Thyroid gland (tissue), 4 donors: ENCODE measurements around the gene COPZ2. TPM values are rescaled to one million over a fixed set of nuclear protein-coding genes. Genes with fewer than 3 reads are reported as not detected.
A peak's percentile ranks its signal among the peaks of the same experiment; 100 is the strongest.

Experiments
- DNase-seq, 2 donors: peaks; one replicate each; pipeline ENCODE4 v3.0.0-alpha.2; 2019
- H3K27ac ChIP-seq, 3 donors: fragments of 200-600 bp; sonication (generic); 1 replicate in 2 of 3; 2 replicates in 1 of 3; pipeline ENCODE4 v1.5.1; 2016 to 2019; ENCODE audit warnings: mild to moderate bottlenecking in 1 of 3, moderate library complexity in 1 of 3
- H3K27me3 ChIP-seq: fragments of 200-600 bp; sonication (generic); one replicate; pipeline ENCODE4 v1.5.1; 2019
- H3K36me3 ChIP-seq, 2 donors: fragments of 200-600 bp; sonication (generic); one replicate each; pipeline ENCODE4 v1.5.1; 2016 to 2019
- H3K4me1 ChIP-seq, 2 donors: fragments of 200-600 bp; sonication (generic); one replicate each; pipeline ENCODE4 v1.5.1; 2017 to 2019
- H3K4me3 ChIP-seq, 3 donors: fragments of 200-600 bp; sonication (generic); replicated peaks in 1 of 3; 1 replicate in 2 of 3; 2 replicates in 1 of 3; pipeline ENCODE4 v1.5.1; 2016; ENCODE audit warnings: mild to moderate bottlenecking in 1 of 3
- H3K9me3 ChIP-seq: fragments of 200-600 bp; sonication (generic); one replicate; pipeline ENCODE4 v1.5.1; 2017
- CTCF ChIP-seq, 6 experiments: fragments of 200-600 bp in 3 of 6; fragments of 450-650 bp in 3 of 6; sonication (generic) in 3 of 6; IDR thresholded peaks; one replicate each; pipeline ENCODE4 v1.5.1; 2016 to 2019; ENCODE audit warnings: antibody characterized with exemption in 6 of 6, mild to moderate bottlenecking in 2 of 6, inconsistent platforms in 1 of 6, moderate library complexity in 1 of 6
- POLR2A ChIP-seq, 2 donors: fragments of 450-650 bp; IDR thresholded peaks; one replicate each; pipeline ENCODE4 v1.6.1; 2017; ENCODE audit warnings: antibody characterized with exemption in 2 of 2, mild to moderate bottlenecking in 2 of 2, moderate library complexity in 1 of 2
- WGBS, 2 donors: methylation state at CpG; one replicate each; pipeline ENCODE4 v1.1.5; 2017; 5-methylcytosine and 5-hydroxymethylcytosine counted together
- intact Hi-C: fragments of 100-400 bp; cut with DNase I; formaldehyde crosslinking; loops from one replicate; pipeline ENCODE4 v1.15.1; 2023
- total RNA-seq, 4 donors: library from RNA; depleted of rRNA; stranded (reverse); fragments of >200 nt; gene quantifications; one replicate each; pipeline ENCODE4 v1.2.3, GENCODE V29; 2016

COPZ2 gene
- total RNA-seq, 4 donors from 2014 or later, result 19.3 to 55.8 (median 45.2) TPM

DNA sequence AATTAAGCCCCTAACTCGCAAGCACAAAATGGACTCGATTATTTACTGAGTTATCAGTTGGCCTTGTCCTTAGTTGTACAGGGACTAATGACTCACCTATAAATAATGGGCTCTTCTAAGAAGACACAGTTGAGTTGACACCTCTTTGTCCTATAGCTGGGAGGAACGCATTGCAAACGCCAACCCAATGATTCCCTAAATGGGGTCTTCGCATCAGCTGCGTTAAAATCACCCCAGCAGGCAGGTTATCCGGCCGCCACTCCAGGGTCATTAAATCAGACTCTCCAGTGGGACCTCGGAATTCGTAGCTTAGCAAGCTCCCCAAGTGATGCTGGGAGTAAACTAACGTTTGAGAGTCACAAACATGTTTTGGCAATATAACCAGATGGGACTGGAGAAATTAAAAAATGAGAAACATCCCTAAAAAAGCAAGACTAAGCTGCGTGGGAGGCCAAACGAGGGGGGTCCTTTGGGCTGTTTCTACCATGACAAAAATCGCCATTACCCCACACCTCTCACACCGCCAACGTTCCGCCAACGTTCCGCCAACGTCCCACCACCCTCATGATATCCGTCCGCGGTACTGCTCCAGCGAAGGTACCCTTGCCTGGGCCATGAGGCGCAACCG, 9.6 kb upstream of the COPZ2 start:
- Histone ChIP-seq H3K27me3 (no peaks in the 10 kb centered on the region), H3K4me1 (peaks cover 33 to 38% of the 10 kb centered on the region in 2 donors), H3K36me3 (peaks cover 0 to 5% of the 10 kb centered on the region in 2 donors), H3K27ac (peak overlapping the region; percentile 92 to 97 (median 95)), H3K4me3 (peak overlapping the region; percentile 15 to 63 (median 25)), H3K9me3 (no peaks in the 10 kb centered on the region)
- TF ChIP-seq CTCF (IDR thresholded peaks at IDR 0.05) (no peak), POLR2A (IDR thresholded peaks at IDR 0.05) (no peak)
- DNase-seq, result no peak
- intact Hi-C loops, result no loop called here
- WGBS, 2 donors, result 4% methylated on average over 26 of the region's 26 CpGs

DNA sequence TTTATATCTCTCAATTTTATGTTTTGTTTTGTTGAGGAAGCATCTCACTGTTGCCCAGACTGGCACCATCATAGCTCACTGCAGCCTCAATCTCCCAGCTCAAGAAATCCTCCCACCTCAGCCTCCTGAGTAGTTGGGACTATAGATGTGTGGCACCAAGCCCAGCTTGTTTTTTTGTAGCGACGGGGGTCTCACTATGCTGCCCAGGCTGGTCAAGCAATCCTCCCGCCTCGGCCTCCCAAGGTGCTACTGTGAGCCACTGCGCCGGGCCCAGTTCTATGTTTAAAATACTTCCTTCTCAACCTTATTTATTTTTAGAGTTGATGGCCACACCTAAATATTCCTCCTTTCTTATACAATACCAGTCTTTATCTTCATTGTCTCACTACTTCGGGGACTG, 8.7 kb upstream of the COPZ2 start:
- TF ChIP-seq CTCF (IDR thresholded peaks at IDR 0.05), result no peak
- TF ChIP-seq POLR2A (IDR thresholded peaks at IDR 0.05), result no peak
- no peaks in the 10 kb centered on the region for H3K9me3 ChIP-seq
- no peak for DNase-seq
- H3K4me1 ChIP-seq, result peaks cover 24 to 28% of the 10 kb centered on the region in 2 donors
- WGBS, 2 donors, result 92 to 95% methylated on average over 7 of the region's 7 CpGs
- H3K36me3 ChIP-seq, result peaks cover 0 to 3% of the 10 kb centered on the region in 2 donors
- H3K4me3 ChIP-seq, result no peak overlapping the region
- H3K27me3 ChIP-seq, result no peaks in the 10 kb centered on the region
- peak overlapping the region in 1 of 3 donors; percentile 45 for H3K27ac ChIP-seq
- intact Hi-C loops, result no loop called here

- intact Hi-C loops, result no loop called here
- Histone ChIP-seq H3K36me3 (no peaks in the 10 kb centered on the region), H3K9me3 (no peaks in the 10 kb centered on the region), H3K27me3 (no peaks in the 10 kb centered on the region), H3K4me1 (peaks cover 16 to 20% of the 10 kb centered on the region in 2 donors), H3K4me3 (no peak overlapping the region), H3K27ac (peak overlapping the region in 1 of 3 donors; percentile 45)
- DNase-seq, result no peak
- TF ChIP-seq POLR2A (IDR thresholded peaks at IDR 0.05), result no peak
- no peak for TF ChIP-seq CTCF (IDR thresholded peaks at IDR 0.05)
- WGBS, 2 donors, result 60% methylated on average over 7 to 8 of the region's 8 CpGs
These were observed 7.9 kb upstream of the COPZ2 start for GRCh38 chr17:48045316-48046001.

GRCh38 chr17:48044851-48045250, 7.3 kb upstream of the COPZ2 start:
- no peaks in the 10 kb centered on the region for H3K27me3 ChIP-seq
- H3K36me3 ChIP-seq, result no peaks in the 10 kb centered on the region
- no peak overlapping the region for H3K27ac ChIP-seq
- H3K4me1 ChIP-seq, result peaks cover 10 to 14% of the 10 kb centered on the region in 2 donors
- intact Hi-C loops, result no loop called here
- DNase-seq, result no peak
- H3K4me3 ChIP-seq, result no peak overlapping the region
- no peaks in the 10 kb centered on the region for H3K9me3 ChIP-seq
- WGBS, 2 donors, result 79 to 81% methylated on average over 4 of the region's 4 CpGs
- TF ChIP-seq CTCF (IDR thresholded peaks at IDR 0.05) (no peak), POLR2A (IDR thresholded peaks at IDR 0.05) (no peak)

GRCh38 chr17:48043176-48043575, 5.6 kb upstream of the COPZ2 start:
- Histone ChIP-seq H3K4me1 (peaks cover 0 to 10% of the 10 kb centered on the region in 2 donors), H3K27ac (no peak overlapping the region), H3K4me3 (no peak overlapping the region), H3K27me3 (no peaks in the 10 kb centered on the region), H3K36me3 (no peaks in the 10 kb centered on the region), H3K9me3 (no peaks in the 10 kb centered on the region)
- no peak for DNase-seq
- WGBS, 2 donors, result 90 to 100% methylated on average over 2 of the region's 2 CpGs
- no peak for TF ChIP-seq POLR2A (IDR thresholded peaks at IDR 0.05)
- no peak for TF ChIP-seq CTCF (IDR thresholded peaks at IDR 0.05)
- intact Hi-C loops, result no loop called here
